HepG2 (cell line): ENCODE data around the gene ARHGAP45. TPM values are rescaled to one million over a fixed set of nuclear protein-coding genes. Genes with fewer than 3 reads are reported as not detected.
A peak's percentile ranks its signal among the peaks of the same experiment; 100 is the strongest.

Experiments
- ATF5 ChIP-seq: sonication (generic); formaldehyde crosslinking; IDR thresholded peaks from 2 replicates; pipeline ENCODE4 v1.4.0; 2020; ENCODE audit warnings: mild to moderate bottlenecking, low read depth, missing genetic modification reagents
- DMTF1 ChIP-seq: sonication (generic); formaldehyde crosslinking; IDR thresholded peaks from 2 replicates; pipeline ENCODE4 v1.4.0; 2020; ENCODE audit warnings: mild to moderate bottlenecking, missing genetic modification reagents
- HMGA1 ChIP-seq: sonication (generic); formaldehyde crosslinking; conservative IDR thresholded peaks from 2 replicates; pipeline ENCODE4 v1.4.0; 2020; ENCODE audit warnings: missing genetic modification reagents
- MLX ChIP-seq: IDR thresholded peaks from 2 replicates; pipeline ENCODE4 v1.6.1; 2016
- MTA1 ChIP-seq: sonication (generic); formaldehyde crosslinking; IDR thresholded peaks from 2 replicates; pipeline ENCODE4 v1.4.0; 2020; ENCODE audit warnings: missing genetic modification reagents, mild to moderate bottlenecking, borderline replicate concordance
- POLR2A ChIP-seq, 2 experiments: IDR thresholded peaks; 2 replicates each; pipeline ENCODE4 v1.6.1; 2011; ENCODE audit warnings: low read depth in 2 of 2, low read length in 2 of 2, mild to moderate bottlenecking in 1 of 2, moderate library complexity in 1 of 2; ENCODE audit not compliant: insufficient read depth in 1 of 2
- RBM39 ChIP-seq: fragments of 200-400 bp; formaldehyde crosslinking; IDR thresholded peaks from one replicate; pipeline ENCODE4 v1.6.1; 2018; ENCODE audit warnings: antibody characterized with exemption, mild to moderate bottlenecking, low read depth, low read length; ENCODE audit not compliant: poor library complexity, severe bottlenecking
- REXO4 ChIP-seq: sonication (generic); formaldehyde crosslinking; IDR thresholded peaks from 2 replicates; pipeline ENCODE4 v1.8.0; 2022; ENCODE audit warnings: missing genetic modification reagents, mild to moderate bottlenecking, borderline replicate concordance
- TCF7 ChIP-seq: sonication (generic); IDR thresholded peaks from 2 replicates; pipeline ENCODE4 v1.6.1; 2016; ENCODE audit warnings: antibody characterized with exemption, low read depth
- TP53 ChIP-seq: sonication (generic); formaldehyde crosslinking; conservative IDR thresholded peaks from 2 replicates; pipeline ENCODE4 v1.4.0; 2020; ENCODE audit warnings: missing genetic modification reagents
- ZBTB43 ChIP-seq: sonication (generic); formaldehyde crosslinking; conservative IDR thresholded peaks from 2 replicates; pipeline ENCODE4 v1.4.0; 2020; ENCODE audit warnings: missing genetic modification reagents
- ZNF138 ChIP-seq: sonication (generic); formaldehyde crosslinking; IDR thresholded peaks from 2 replicates; pipeline ENCODE4 v1.5.0; 2020; ENCODE audit warnings: mild to moderate bottlenecking, low read depth, missing genetic modification reagents
- ZNF251 ChIP-seq: sonication (generic); formaldehyde crosslinking; IDR thresholded peaks from 2 replicates; pipeline ENCODE4 v1.9.0; 2021; ENCODE audit warnings: mild to moderate bottlenecking, missing genetic modification reagents
- ZNF292 ChIP-seq: sonication (generic); formaldehyde crosslinking; IDR thresholded peaks from 2 replicates; pipeline ENCODE4 v1.8.1; 2022; ENCODE audit warnings: mild to moderate bottlenecking, low read depth, missing genetic modification reagents, borderline replicate concordance
- ZNF407 ChIP-seq: sonication (generic); formaldehyde crosslinking; IDR thresholded peaks from one replicate; pipeline ENCODE4 v1.5.1; 2020; ENCODE audit warnings: mild to moderate bottlenecking, missing genetic modification reagents; ENCODE audit errors: not compliant biosample characterization
- ZNF468 ChIP-seq: sonication (generic); formaldehyde crosslinking; IDR thresholded peaks from 2 replicates; pipeline ENCODE4 v1.8.0; 2022; ENCODE audit warnings: mild to moderate bottlenecking, moderate library complexity, missing genetic modification reagents
- polyA plus RNA-seq, 8 experiments: library from polyadenylated mRNA; depleted of rRNA in 3 of 8; stranded (reverse) in 7 of 8; unstranded in 1 of 8; fragments of >200 nt; fragmentation: Illumina TruSeq in 4 of 8; extraction: Trizol in 4 of 8; gene quantifications; 2 replicates each; pipeline versions ENCODE4 v1.2.1 to v1.2.3, GENCODE V29; 2011 to 2016; ENCODE audit warnings: low read depth in 4 of 8, missing spikeins in 1 of 8, mixed read lengths in 1 of 8; ENCODE audit not compliant: insufficient read depth in 1 of 8
- total RNA-seq, 5 experiments: library from RNA; depleted of rRNA; stranded (reverse); fragments of >200 nt; fragmentation: Illumina TruSeq; extraction: Trizol; gene quantifications; 2 replicates each; pipeline ENCODE4 v1.2.3, GENCODE V29; 2016; ENCODE audit warnings: low read depth in 1 of 5

ARHGAP45 gene
- total and polyA plus RNA-seq, 2 of the 13 experiments (the other 11 are each of a cell fraction or from before 2014, with no cell fraction given): 0.84 to 32.0 TPM

GRCh38 chr19:1103708-1104310 is 36.8 kb downstream of the ARHGAP45 start, which contains the start of gene GPX4 (continued):
- TF ChIP-seq ZNF407: peak; percentile 63
- peak; percentile 30; the same call in 1 of the 2 replicates for TF ChIP-seq ZBTB43 (CRISPR knock-in tag)
- no peak for TF ChIP-seq MLX (CRISPR knock-in tag)
- no peak for TF ChIP-seq HMGA1 (CRISPR knock-in tag)
- no peak for TF ChIP-seq ZNF251 (CRISPR knock-in tag)
- peak; percentile 90 for TF ChIP-seq RBM39
- no peak; the same call in 1 of the 2 replicates for TF ChIP-seq ATF5 (CRISPR knock-in tag)
- TF ChIP-seq ZNF468 (CRISPR knock-in tag): no peak
- TF ChIP-seq MTA1: no peak
- peak; percentile 95 for TF ChIP-seq POLR2A (IDR thresholded peaks at IDR 0.05; ENCODE audit: insufficient read depth in 1 of 2, low read depth in 2 of 2, low read length in 2 of 2)
- no peak for TF ChIP-seq ZNF138 (CRISPR knock-in tag)
- TF ChIP-seq DMTF1: no peak
- no peak for TF ChIP-seq ZNF292
- TF ChIP-seq TCF7: no peak
- no peak for TF ChIP-seq TP53 (CRISPR knock-in tag)
- TF ChIP-seq REXO4 (CRISPR knock-in tag): no peak
